B cell (primary cell): ENCODE data around the gene UPF3A. TPM values are rescaled to one million over a fixed set of nuclear protein-coding genes. Genes with fewer than 3 reads are reported as not detected.
"Not testable (repeated sequence)": the region's sequence is repeated elsewhere in the genome, so short reads cannot be mapped to it uniquely, and the experiment has no call there.

ENCODE experiments used
- ATAC-seq: fragments of 200-7000 bp; cut with Tn5 transposase; one replicate; pipeline ENCODE4 v1.10.0; 2021; ENCODE audit warnings: low read depth, mild to moderate bottlenecking, moderate number of reproducible peaks, moderate library complexity
- CTCF ChIA-PET: fragments of 350-600 bp; sonication (Branson Sonifier 250); formaldehyde crosslinking; loops from one replicate; lab custom pipeline; 2021; ENCODE audit warnings: antibody characterized with exemption, inconsistent platforms; lab: Charles Lee
- POLR2A ChIA-PET: fragments of 350-600 bp; sonication (Branson Sonifier 250); formaldehyde crosslinking; loops from one replicate; lab custom pipeline; 2021; ENCODE audit warnings: antibody characterized with exemption; lab: Charles Lee
- DNase-seq: peaks from one replicate; pipeline ENCODE4 v3.0.0; 2013
- H2AFZ ChIP-seq: 2 replicates; pipeline ENCODE4 v1.6.1; 2012; ENCODE audit warnings: mild to moderate bottlenecking, low read depth, low read length; ENCODE audit not compliant: insufficient read depth, poor library complexity, severe bottlenecking
- H3K27ac ChIP-seq, 2 donors: 1 replicate in 1 of 2; 2 replicates in 1 of 2; pipeline ENCODE4 v1.5.1; 2012 to 2013; ENCODE audit warnings: low read length in 2 of 2, mild to moderate bottlenecking in 2 of 2, moderate library complexity in 1 of 2
- H3K27me3 ChIP-seq, 4 experiments: fragments of 200-600 bp in 1 of 4; sonication (generic) in 1 of 4; replicated peaks in 1 of 4; 1 replicate in 2 of 4; 2 replicates in 2 of 4; pipeline versions ENCODE4 v1.6.1 to v1.7.0; 2013 to 2016; ENCODE audit warnings: low read length in 3 of 4, mild to moderate bottlenecking in 2 of 4, mixed read lengths in 1 of 4, moderate library complexity in 1 of 4; ENCODE audit not compliant: insufficient read depth in 4 of 4, control insufficient read depth in 3 of 4; ENCODE audit errors: control extremely low read depth in 1 of 4
- H3K36me3 ChIP-seq, 2 experiments: replicated peaks in 1 of 2; 1 replicate in 1 of 2; 2 replicates in 1 of 2; pipeline versions ENCODE4 v1.6.1 to v1.7.1; 2013; ENCODE audit warnings: low read length in 1 of 2; ENCODE audit not compliant: insufficient read depth in 2 of 2, control insufficient read depth in 1 of 2; ENCODE audit errors: control extremely low read depth in 1 of 2, extremely low read depth in 1 of 2
- H3K4me1 ChIP-seq, 2 donors: fragments of 200-600 bp in 1 of 2; sonication (generic) in 1 of 2; 1 replicate in 1 of 2; 2 replicates in 1 of 2; pipeline versions ENCODE4 v1.5.1 to v1.6.1; 2013 to 2017; ENCODE audit warnings: low read length in 2 of 2; ENCODE audit not compliant: control insufficient read depth in 2 of 2, insufficient read depth in 2 of 2
- H3K4me2 ChIP-seq: replicated peaks from 2 replicates; pipeline ENCODE3; 2012; ENCODE audit warnings: mild to moderate bottlenecking, low read depth, low read length; ENCODE audit not compliant: poor library complexity, severe bottlenecking
- H3K4me3 ChIP-seq, 5 experiments: fragments of 200-600 bp in 1 of 5; sonication (generic) in 1 of 5; 1 replicate in 3 of 5; 2 replicates in 2 of 5; pipeline versions ENCODE4 v1.5.1 to v1.7.0; 2011 to 2016; ENCODE audit warnings: low read length in 4 of 5, mild to moderate bottlenecking in 4 of 5, low read depth in 2 of 5, control low read depth in 1 of 5, moderate library complexity in 1 of 5; ENCODE audit not compliant: insufficient read depth in 1 of 5; ENCODE audit errors: control extremely low read depth in 1 of 5, extremely low read depth in 1 of 5
- H3K79me2 ChIP-seq: fragments of 200-600 bp; sonication (generic); one replicate; pipeline ENCODE4 v1.6.0; 2016; ENCODE audit warnings: low read length; ENCODE audit not compliant: control insufficient read depth, insufficient read depth
- H3K9ac ChIP-seq: fragments of 200-600 bp; sonication (generic); 2 replicates; pipeline ENCODE4 v1.6.1; 2017; ENCODE audit warnings: mild to moderate bottlenecking, low read length, moderate library complexity
- H3K9me3 ChIP-seq, 3 donors: one replicate each; pipeline versions ENCODE4 v1.6.1 to v1.7.1; 2013; ENCODE audit warnings: low read length in 2 of 3; ENCODE audit not compliant: control insufficient read depth in 2 of 3, insufficient read depth in 1 of 3; ENCODE audit errors: control extremely low read depth in 1 of 3
- H4K20me1 ChIP-seq: 2 replicates; pipeline ENCODE4 v1.6.0; 2012; ENCODE audit warnings: mild to moderate bottlenecking, low read length; ENCODE audit not compliant: insufficient read depth, control insufficient read depth, poor library complexity, severe bottlenecking
- H3K27ac Mint-ChIP-seq: one replicate; pipeline ENCODE4 v1.8.0; 2021; ENCODE audit warnings: mixed read lengths
- H3K27me3 Mint-ChIP-seq: one replicate; pipeline ENCODE4 v1.8.0; 2021; ENCODE audit warnings: mixed read lengths
- H3K4me1 Mint-ChIP-seq: one replicate; pipeline ENCODE4 v1.8.0; 2021; ENCODE audit warnings: mixed read lengths
- H3K4me3 Mint-ChIP-seq: one replicate; pipeline ENCODE4 v1.8.0; 2021; ENCODE audit warnings: mixed read lengths
- H3K9me3 Mint-ChIP-seq: one replicate; pipeline ENCODE4 v1.8.0; 2022; ENCODE audit warnings: mixed read lengths; ENCODE audit not compliant: insufficient read depth
- CTCF ChIP-seq: fragments of 200-600 bp; IDR thresholded peaks from one replicate; pipeline ENCODE4 v1.8.0; 2022; ENCODE audit warnings: antibody characterized with exemption, mild to moderate bottlenecking
- EZH2 ChIP-seq: IDR thresholded peaks from 2 replicates; pipeline ENCODE4 v1.6.1; 2012; ENCODE audit warnings: borderline replicate concordance, low read depth, mild to moderate bottlenecking, moderate library complexity, low read length; ENCODE audit not compliant: insufficient read depth, poor library complexity, severe bottlenecking
- WGBS: methylation state at CpG from one replicate; pipeline ENCODE4 v1.1.5; 2013; ENCODE audit warnings: missing lambda C conversion rate; ENCODE audit not compliant: insufficient coverage; 5-methylcytosine and 5-hydroxymethylcytosine counted together
- intact Hi-C: fragments of 100-400 bp; cut with micrococcal nuclease; formaldehyde crosslinking; loops from one replicate; pipeline ENCODE4 v1.10.0; 2022
- polyA plus RNA-seq: library from polyadenylated mRNA; depleted of rRNA; stranded (reverse); fragments of >200 nt; gene quantifications from 2 replicates; pipeline ENCODE4 v1.2.3, GENCODE V29; 2012
- total RNA-seq, 2 donors: library from RNA; stranded (reverse); fragments of 120-200 nt in 1 of 2; gene quantifications; 1 replicate in 1 of 2; 2 replicates in 1 of 2; pipeline versions ENCODE4 v1.2.3 to v1.2.4, GENCODE V29; 2013 to 2022

UPF3A gene
- total and polyA plus RNA-seq, 2 donors (not counting 1 experiment from before 2014, with no cell fraction given): 72.9 to 109 TPM

- H3K27me3 Mint-ChIP-seq, H3K9me3 Mint-ChIP-seq, H2AFZ ChIP-seq, H3K27ac ChIP-seq, H3K4me3 ChIP-seq, CTCF ChIA-PET, H4K20me1 ChIP-seq, H3K4me2 ChIP-seq, H3K27ac Mint-ChIP-seq, ATAC-seq, DNase-seq, H3K9me3 ChIP-seq, POLR2A ChIA-PET, H3K4me3 Mint-ChIP-seq, H3K79me2 ChIP-seq, H3K27me3 ChIP-seq, H3K9ac ChIP-seq, intact Hi-C loops: not testable (repeated sequence)
- 98% methylated on average over 12 of the region's 13 CpGs for WGBS
- H3K4me1 Mint-ChIP-seq: peaks cover 51% of the 10 kb centered on the region
- Histone ChIP-seq H3K4me1 (peaks cover 49 to 58% of the 10 kb centered on the region in 2 donors), H3K36me3 (peaks cover 14 to 74% of the 10 kb centered on the region in 2 experiments)
These were observed 17.1 kb upstream of the UPF3A start for GRCh38 chr13:114264313-114264712.

- ATAC-seq (no peak), DNase-seq (no peak)
- Histone ChIP-seq H3K27ac (no peak overlapping the region), H3K4me3 (no peak overlapping the region), H3K79me2 (no peaks in the 10 kb centered on the region), H4K20me1 (no peaks in the 10 kb centered on the region), H2AFZ (no peak overlapping the region), H3K36me3 (peaks cover 14 to 67% of the 10 kb centered on the region in 2 experiments), H3K9me3 (peaks cover 0 to 10% (median 4%) of the 10 kb centered on the region in 3 donors), H3K27me3 (no peaks in the 10 kb centered on the region), H3K4me1 (peaks cover 46 to 52% of the 10 kb centered on the region in 2 donors), H3K9ac (no peak overlapping the region), H3K4me2 (no peak overlapping the region)
- no peaks in the 10 kb centered on the region for H3K27me3 Mint-ChIP-seq
- H3K4me1 Mint-ChIP-seq: peaks cover 46% of the 10 kb centered on the region
- H3K27ac Mint-ChIP-seq: peak overlapping the region; percentile 32
- 100% methylated on average over 1 of the region's 8 CpGs for WGBS
- no peaks in the 10 kb centered on the region for H3K9me3 Mint-ChIP-seq
- ChIA-PET POLR2A (no interaction called here), CTCF (interaction anchor here (1.3 kb wide), 1 partner anchor 53 kb away, joined by 3 read pairs; no protein-coding TSS in a partner anchor)
- intact Hi-C loops: no loop called here
- TF ChIP-seq CTCF: no peak
- no peak for TF ChIP-seq EZH2
- no peak overlapping the region for H3K4me3 Mint-ChIP-seq
These were observed 16.4 kb upstream of the UPF3A start for GRCh38 chr13:114264886-114265611.
